H9 (cell line): ENCODE data around the gene VPS39. TPM values are rescaled to one million over a fixed set of nuclear protein-coding genes. Genes with fewer than 3 reads are reported as not detected.

Source experiments
- DNase-seq: peaks from one replicate; pipeline ENCODE4 v3.0.0-alpha.2; 2017
- H2AFZ ChIP-seq: one replicate; pipeline ENCODE4 v1.6.1; 2013; ENCODE audit warnings: mild to moderate bottlenecking, low read length, control low read depth, moderate library complexity
- H2AK5ac ChIP-seq: 2 replicates; pipeline ENCODE4 v1.6.1; 2013; ENCODE audit warnings: low read length, control low read depth, mixed read lengths; ENCODE audit not compliant: insufficient read length
- H2BK120ac ChIP-seq: one replicate; pipeline ENCODE4 v1.6.1; 2013; ENCODE audit warnings: low read depth, mild to moderate bottlenecking, low read length, control low read depth, inconsistent platforms; ENCODE audit not compliant: poor library complexity, severe bottlenecking
- H2BK12ac ChIP-seq: 2 replicates; pipeline ENCODE4 v1.6.1; 2013; ENCODE audit warnings: low read length, control low read depth, mixed read lengths, low read depth; ENCODE audit not compliant: insufficient read length
- H2BK15ac ChIP-seq: 2 replicates; pipeline ENCODE4 v1.6.1; 2013; ENCODE audit warnings: low read depth, low read length, control low read depth
- H2BK20ac ChIP-seq: one replicate; pipeline ENCODE4 v1.6.1; 2013; ENCODE audit warnings: low read depth, mild to moderate bottlenecking, low read length, control low read depth, inconsistent platforms; ENCODE audit not compliant: poor library complexity, severe bottlenecking
- H2BK5ac ChIP-seq: 2 replicates; pipeline ENCODE4 v1.6.1; 2013; ENCODE audit warnings: low read length, control low read depth, mixed read lengths; ENCODE audit not compliant: insufficient read length
- H3K14ac ChIP-seq: 2 replicates; pipeline ENCODE4 v1.6.1; 2013; ENCODE audit warnings: low read length, control low read depth; ENCODE audit not compliant: insufficient read depth
- H3K18ac ChIP-seq: 2 replicates; pipeline ENCODE4 v1.6.1; 2013; ENCODE audit warnings: low read depth, mild to moderate bottlenecking, mixed read lengths, low read length, control low read depth; ENCODE audit not compliant: insufficient read length
- H3K23ac ChIP-seq: 2 replicates; pipeline ENCODE4 v1.6.1; 2013; ENCODE audit warnings: low read length, control low read depth, mixed read lengths, low read depth; ENCODE audit not compliant: insufficient read length
- H3K23me2 ChIP-seq: 2 replicates; pipeline ENCODE4 v1.6.1; 2013; ENCODE audit warnings: low read depth, mild to moderate bottlenecking, mixed read lengths, low read length, control low read depth; ENCODE audit not compliant: insufficient read length, poor library complexity, severe bottlenecking
- H3K27ac ChIP-seq: 2 replicates; pipeline ENCODE4 v1.5.1; 2013; ENCODE audit warnings: low read length, control low read depth, mixed read lengths, low read depth; ENCODE audit not compliant: insufficient read length
- H3K27me3 ChIP-seq: 2 replicates; pipeline ENCODE4 v1.6.1; 2013; ENCODE audit warnings: low read length, control low read depth, inconsistent platforms; ENCODE audit not compliant: insufficient read depth
- H3K4ac ChIP-seq: 2 replicates; pipeline ENCODE4 v1.6.1; 2013; ENCODE audit warnings: low read depth, mild to moderate bottlenecking, control low read depth, inconsistent platforms, low read length, moderate library complexity
- H3K4me1 ChIP-seq: 2 replicates; pipeline ENCODE4 v1.6.1; 2013; ENCODE audit warnings: low read length, control low read depth, inconsistent platforms; ENCODE audit not compliant: insufficient read depth
- H3K4me2 ChIP-seq: 2 replicates; pipeline ENCODE4 v1.6.1; 2013; ENCODE audit warnings: low read length, control low read depth, mixed read lengths; ENCODE audit not compliant: insufficient read length, insufficient read depth
- H3K56ac ChIP-seq: 2 replicates; pipeline ENCODE4 v1.6.1; 2013; ENCODE audit warnings: low read depth, mild to moderate bottlenecking, mixed read lengths, low read length, control low read depth; ENCODE audit not compliant: insufficient read length
- H3K79me1 ChIP-seq: 2 replicates; pipeline ENCODE4 v1.6.1; 2013; ENCODE audit warnings: low read depth, mild to moderate bottlenecking, moderate library complexity, low read length, control low read depth, inconsistent platforms; ENCODE audit not compliant: insufficient read depth, poor library complexity, severe bottlenecking
- H3K79me2 ChIP-seq: 2 replicates; pipeline ENCODE4 v1.6.1; 2013; ENCODE audit warnings: low read length, control low read depth, inconsistent platforms; ENCODE audit not compliant: insufficient read depth
- H3K9ac ChIP-seq: 2 replicates; pipeline ENCODE4 v1.6.1; 2013; ENCODE audit warnings: low read length, control low read depth, mixed read lengths; ENCODE audit not compliant: insufficient read length; ENCODE audit errors: extremely low read depth
- H3K9me3 ChIP-seq: one replicate; pipeline ENCODE4 v1.6.1; 2013; ENCODE audit warnings: low read depth, low read length, inconsistent platforms; ENCODE audit not compliant: control insufficient read depth
- H3T11ph ChIP-seq: one replicate; pipeline ENCODE4 v1.6.1; 2013; ENCODE audit warnings: mild to moderate bottlenecking, low read length, control low read depth, inconsistent platforms
- H4K20me1 ChIP-seq: one replicate; pipeline ENCODE4 v1.6.1; 2013; ENCODE audit not compliant: control insufficient read depth, insufficient read length, insufficient read depth
- H4K5ac ChIP-seq: 2 replicates; pipeline ENCODE4 v1.6.1; 2013; ENCODE audit warnings: low read depth, mild to moderate bottlenecking, mixed read lengths, low read length, control low read depth; ENCODE audit not compliant: insufficient read length
- H4K8ac ChIP-seq: replicated peaks from 2 replicates; pipeline ENCODE4 v1.6.1; 2013; ENCODE audit warnings: low read length, control low read depth, mixed read lengths, low read depth; ENCODE audit not compliant: insufficient read length
- H4K91ac ChIP-seq: 2 replicates; pipeline ENCODE4 v1.6.1; 2013; ENCODE audit warnings: low read depth, mild to moderate bottlenecking, moderate library complexity, mixed read lengths, low read length, control low read depth; ENCODE audit not compliant: insufficient read length
- H3K27ac Mint-ChIP-seq, 3 experiments: 2 replicates in 2 of 3; 3 replicates in 1 of 3; pipeline ENCODE4 v1.8.0; 2020 to 2021; ENCODE audit warnings: mixed read lengths in 3 of 3, mild to moderate bottlenecking in 1 of 3, moderate library complexity in 1 of 3
- H3K27me3 Mint-ChIP-seq: 2 replicates; pipeline ENCODE4 v1.8.0; 2021; ENCODE audit warnings: low read depth, mild to moderate bottlenecking, moderate library complexity, mixed read lengths
- H3K36me3 Mint-ChIP-seq, 3 experiments: 2 replicates in 2 of 3; 3 replicates in 1 of 3; pipeline ENCODE4 v1.8.0; 2020 to 2021; ENCODE audit warnings: low read depth in 3 of 3, mixed read lengths in 3 of 3; ENCODE audit not compliant: insufficient read depth in 1 of 3
- H3K4me1 Mint-ChIP-seq, 2 experiments: 2 replicates each; pipeline ENCODE4 v1.8.0; 2020; ENCODE audit warnings: mixed read lengths in 2 of 2
- H3K4me3 Mint-ChIP-seq, 2 experiments: 2 replicates in 1 of 2; 3 replicates in 1 of 2; pipeline ENCODE4 v1.8.0; 2020 to 2021; ENCODE audit warnings: mild to moderate bottlenecking in 2 of 2, mixed read lengths in 2 of 2, moderate library complexity in 1 of 2
- H3K9me3 Mint-ChIP-seq, 2 experiments: 2 replicates in 1 of 2; 3 replicates in 1 of 2; pipeline ENCODE4 v1.8.0; 2020; ENCODE audit warnings: mild to moderate bottlenecking in 2 of 2, mixed read lengths in 2 of 2, moderate library complexity in 1 of 2
- CTCF ChIP-seq: fragments of 200-600 bp; sonication (generic); conservative IDR thresholded peaks from 3 replicates; pipeline ENCODE4 v1.8.0; 2021; ENCODE audit warnings: antibody characterized with exemption, mild to moderate bottlenecking
- WGBS: extraction: QIAGEN DNeasy Blood & Tissue Kit; methylation state at CpG from one replicate; pipeline ENCODE4 v1.1.7; 2013; ENCODE audit warnings: missing lambda C conversion rate, low lambda C conversion rate, mixed read lengths; ENCODE audit not compliant: insufficient read length; ENCODE audit errors: extremely low coverage; 5-methylcytosine and 5-hydroxymethylcytosine counted together
- total RNA-seq: library from RNA; stranded (reverse); gene quantifications from 2 replicates; pipeline ENCODE4 v1.2.1, GENCODE V29; 2021

Gene VPS39
- total RNA-seq, 1 experiment from 2014 or later, result 48.6 TPM

- Histone ChIP-seq H3K79me2 (no peaks in the 10 kb centered on the region), H2BK15ac (no peak overlapping the region), H3K23me2 (no peaks in the 10 kb centered on the region), H3K4ac (no peak overlapping the region), H3K4me2 (no peak overlapping the region), H3K79me1 (no peaks in the 10 kb centered on the region), H2AK5ac (no peak overlapping the region), H4K5ac (no peak overlapping the region), H3K56ac (no peak overlapping the region), H2BK20ac (no peak overlapping the region), H3K27me3 (no peaks in the 10 kb centered on the region), H3K9me3 (no peaks in the 10 kb centered on the region), H3K23ac (no peak overlapping the region), H4K91ac (no peak overlapping the region), H2AFZ (no peak overlapping the region), H2BK5ac (no peak overlapping the region), H3K14ac (no peak overlapping the region), H3K27ac (no peak overlapping the region), H3K9ac (no peak overlapping the region), H2BK12ac (no peak overlapping the region), H4K8ac (no peak overlapping the region), H3K4me1 (no peaks in the 10 kb centered on the region), H4K20me1 (no peaks in the 10 kb centered on the region), H3T11ph (no peak overlapping the region), H2BK120ac (no peak overlapping the region), H3K18ac (no peak overlapping the region)
- H3K27ac Mint-ChIP-seq, result no peak overlapping the region; a peak in 1 of 7 replicates
- no peaks in the 10 kb centered on the region for H3K4me1 Mint-ChIP-seq
- no CpG with 5 or more reads among the region's 2 CpGs for WGBS
- DNase-seq, result no peak
- H3K27me3 Mint-ChIP-seq, result no peaks in the 10 kb centered on the region
- no peaks in the 10 kb centered on the region for H3K9me3 Mint-ChIP-seq
- no peak overlapping the region for H3K4me3 Mint-ChIP-seq
- peaks cover 6 to 69% (median 35%) of the 10 kb centered on the region in 3 experiments; a peak in 5 of 7 replicates for H3K36me3 Mint-ChIP-seq
- TF ChIP-seq CTCF, result no peak
These were observed 25.0 kb upstream of the VPS39 start for GRCh38 chr15:42233107-42233506.
